H1 (cell line): ENCODE measurements around the gene INHBB.

Source experiments
- CEBPB ChIP-seq: IDR thresholded peaks from 2 replicates; pipeline ENCODE4 v1.6.1; 2012; ENCODE audit warnings: low read depth, low read length
- CHD1 ChIP-seq: IDR thresholded peaks from 2 replicates; pipeline ENCODE4 v1.6.1; 2012; ENCODE audit warnings: low read depth, low read length, improper control_type of control experiment
- CTCF ChIP-seq, 3 experiments: IDR thresholded peaks; 1 replicate in 2 of 3; 2 replicates in 1 of 3; pipeline versions ENCODE4 v1.5.1 to v1.6.1; 2011; ENCODE audit warnings: low read length in 3 of 3, mild to moderate bottlenecking in 3 of 3, inconsistent platforms in 2 of 3, low read depth in 1 of 3, moderate library complexity in 1 of 3; ENCODE audit not compliant: insufficient read depth in 1 of 3; ENCODE audit errors: control extremely low read depth in 1 of 3
- EP300 ChIP-seq, 2 experiments: IDR thresholded peaks; 1 replicate in 1 of 2; 2 replicates in 1 of 2; pipeline ENCODE4 v1.6.1; 2011 to 2012; ENCODE audit warnings: low read depth in 2 of 2, low read length in 2 of 2, mild to moderate bottlenecking in 2 of 2, borderline replicate concordance in 1 of 2, inconsistent platforms in 1 of 2, moderate library complexity in 1 of 2
- MAFK ChIP-seq: IDR thresholded peaks from 2 replicates; pipeline ENCODE4 v1.6.1; 2012; ENCODE audit warnings: low read depth, mild to moderate bottlenecking, improper control_type of control experiment, low read length
- MAX ChIP-seq: IDR thresholded peaks from 2 replicates; pipeline ENCODE4 v1.6.1; 2012; ENCODE audit warnings: inconsistent platforms
- POLR2A ChIP-seq, 2 experiments: IDR thresholded peaks; 1 replicate in 1 of 2; 2 replicates in 1 of 2; pipeline ENCODE4 v1.6.1; 2011; ENCODE audit warnings: low read depth in 2 of 2, low read length in 2 of 2, mild to moderate bottlenecking in 2 of 2; ENCODE audit errors: control extremely low read depth in 1 of 2
- SAP30 ChIP-seq: fragments of 300-600 bp; sonication (generic); IDR thresholded peaks from 2 replicates; pipeline ENCODE4 v1.7.1; 2012; ENCODE audit warnings: low read length, moderate library complexity, mild to moderate bottlenecking, inconsistent platforms; ENCODE audit not compliant: insufficient read depth, insufficient replicate concordance
- YY1 ChIP-seq: IDR thresholded peaks from 2 replicates; pipeline ENCODE4 v1.6.1; 2011; ENCODE audit warnings: low read depth, mild to moderate bottlenecking, low read length

GRCh38 chr2:120391911-120392665 lies 46.2 kb downstream of the INHBB start:
- TF ChIP-seq MAX = no peak
- TF ChIP-seq EP300 (IDR thresholded peaks at IDR 0.05; ENCODE audit: borderline replicate concordance in 1 of 2, low read depth in 2 of 2, low read length in 2 of 2) = no peak
- no peak for TF ChIP-seq CTCF (IDR thresholded peaks at IDR 0.05; ENCODE audit: control extremely low read depth in 1 of 3, insufficient read depth in 1 of 3, low read depth in 1 of 3, low read length in 3 of 3)
- TF ChIP-seq SAP30 = no peak
- TF ChIP-seq YY1 = no peak
- no peak for TF ChIP-seq POLR2A (IDR thresholded peaks at IDR 0.05; ENCODE audit: control extremely low read depth in 1 of 2, low read depth in 2 of 2, low read length in 2 of 2)
- TF ChIP-seq CEBPB = no peak
- no peak for TF ChIP-seq MAFK
- TF ChIP-seq CHD1 = no peak
